Keratinocyte (primary cell): ENCODE results near the gene NME7.

Experiments used
- CTCF ChIP-seq, 3 experiments: IDR thresholded peaks in 1 of 3; conservative IDR thresholded peaks in 1 of 3; optimal IDR thresholded peaks in 1 of 3; 2 replicates in 2 of 3; 3 replicates in 1 of 3; pipeline versions ENCODE3 to v1.5.1; 2011; ENCODE audit warnings: low read length in 3 of 3, mild to moderate bottlenecking in 3 of 3, moderate library complexity in 2 of 3, control low read depth in 1 of 3, inconsistent platforms in 1 of 3; ENCODE audit not compliant: insufficient read depth in 2 of 3; ENCODE audit errors: extremely low read depth in 1 of 3
- EZH2 ChIP-seq: IDR thresholded peaks from one replicate; pipeline ENCODE4 v1.6.1; 2012; ENCODE audit warnings: inconsistent platforms, mild to moderate bottlenecking, low read length, moderate library complexity

- TF ChIP-seq EZH2 (no peak), CTCF (optimal IDR thresholded peaks at IDR 0.05 in 1 of 3, IDR thresholded peaks at IDR 0.05 in 1 of 3, conservative IDR thresholded peaks at IDR 0.05 in 1 of 3; ENCODE audit: extremely low read depth in 1 of 3, insufficient read depth in 2 of 3, low read length in 3 of 3) (no peak)
These were observed 249.4 kb downstream of the NME7 start for GRCh38 chr1:169118227-169118626.
